HG03432 (cell line): ENCODE measurements around the gene PTPN5.

Experiments
- ATAC-seq: cut with Tn5 transposase; IDR thresholded peaks from one replicate; pipeline ENCODE4 v1.9.1; 2021; ENCODE audit warnings: mild to moderate bottlenecking, moderate library complexity; ENCODE audit not compliant: unreplicated experiment

The PTPN5 gene

GRCh38 chr11:18743365-18743764 is 48.2 kb downstream of the PTPN5 start:
- no peak for ATAC-seq

GRCh38 chr11:18741783-18742182 is 49.8 kb downstream of the PTPN5 start:
- no peak for ATAC-seq

GRCh38 chr11:18739685-18740084 is 51.9 kb downstream of the PTPN5 start:
- ATAC-seq: no peak

- no peak for ATAC-seq
These were observed 54.0 kb downstream of the PTPN5 start for GRCh38 chr11:18737642-18738041.

- no peak for ATAC-seq
These were observed 54.9 kb downstream of the PTPN5 start for GRCh38 chr11:18736590-18737148.

- no peak for ATAC-seq
These were observed 58.4 kb downstream of the PTPN5 start for GRCh38 chr11:18733202-18733601.

GRCh38 chr11:18731949-18732821 is 59.4 kb downstream of the PTPN5 start:
- peak; percentile 64 for ATAC-seq

- ATAC-seq: no peak
These were observed 60.2 kb downstream of the PTPN5 start for GRCh38 chr11:18731441-18731840.

GRCh38 chr11:18730020-18730419 is 61.6 kb downstream of the PTPN5 start:
- ATAC-seq: no peak

GRCh38 chr11:18729426-18729825 is 62.2 kb downstream of the PTPN5 start:
- ATAC-seq: no peak

- ATAC-seq: no peak
These were observed 62.9 kb downstream of the PTPN5 start for GRCh38 chr11:18728658-18729057.

GRCh38 chr11:18727479-18728236 is 63.9 kb downstream of the PTPN5 start:
- peak; percentile 63 for ATAC-seq

GRCh38 chr11:18726040-18726439 is 65.6 kb downstream of the PTPN5 start, which contains the start of gene IGSF22:
TSS of gene IGSF22 (minus strand) at chr11:18726188. CDS start at chr11:18724236, 1,952 bp downstream.
- no peak for ATAC-seq

GRCh38 chr11:18723991-18724390 is 67.6 kb downstream of the PTPN5 start:
- ATAC-seq: no peak

- no peak for ATAC-seq
These were observed 69.3 kb downstream of the PTPN5 start for GRCh38 chr11:18722293-18722637.

GRCh38 chr11:18721561-18722292 is 69.9 kb downstream of the PTPN5 start:
- peak; percentile 71 for ATAC-seq

- peak; percentile 72 for ATAC-seq
These were observed 70.6 kb downstream of the PTPN5 start for GRCh38 chr11:18720808-18721560.

- ATAC-seq: no peak
These were observed 71.3 kb downstream of the PTPN5 start for GRCh38 chr11:18720091-18720807.

GRCh38 chr11:18715476-18715875 is 76.1 kb downstream of the PTPN5 start:
- no peak for ATAC-seq

GRCh38 chr11:18714443-18714780 is 77.2 kb downstream of the PTPN5 start:
- no peak for ATAC-seq
